Astrocyte (in vitro differentiated cells and primary cell): ENCODE measurements around the gene CYBRD1. TPM values are rescaled to one million over a fixed set of nuclear protein-coding genes. Genes with fewer than 3 reads are reported as not detected.

Source experiments
- DNase-seq: peaks from one replicate; pipeline ENCODE4 v3.0.0-alpha.2; 2010; ENCODE audit warnings: low read depth
- FAIRE-seq: peaks from 2 replicates; lab custom pipeline; 2011; peaks lifted over from hg19 to GRCh38; lab: Jason Lieb, UNC
- H2AFZ ChIP-seq: 2 replicates; pipeline ENCODE4 v1.6.0; 2012; ENCODE audit warnings: low read depth, low read length, inconsistent platforms
- H3K27ac ChIP-seq: 2 replicates; pipeline ENCODE4 v1.5.1; 2011; ENCODE audit warnings: low read depth, low read length, inconsistent platforms
- H3K27me3 ChIP-seq: 2 replicates; pipeline ENCODE4 v1.6.0; 2011; ENCODE audit warnings: low read length, inconsistent platforms; ENCODE audit not compliant: insufficient read depth
- H3K36me3 ChIP-seq: 2 replicates; pipeline ENCODE4 v1.5.1; 2011; ENCODE audit warnings: low read length, inconsistent platforms; ENCODE audit not compliant: insufficient read depth
- H3K4me1 ChIP-seq: 2 replicates; pipeline ENCODE4 v1.5.1; 2011; ENCODE audit warnings: low read length, inconsistent platforms; ENCODE audit not compliant: insufficient read depth
- H3K4me2 ChIP-seq: 2 replicates; pipeline ENCODE4 v1.6.0; 2012; ENCODE audit warnings: low read length, inconsistent platforms
- H3K4me3 ChIP-seq: 2 replicates; pipeline ENCODE4 v1.5.1; 2011; ENCODE audit warnings: low read depth, mild to moderate bottlenecking, low read length, inconsistent platforms; ENCODE audit not compliant: insufficient read depth
- H3K79me2 ChIP-seq: 2 replicates; pipeline ENCODE4 v1.6.0; 2012; ENCODE audit warnings: mild to moderate bottlenecking, low read length, inconsistent platforms; ENCODE audit not compliant: insufficient read depth
- H3K9ac ChIP-seq: 2 replicates; pipeline ENCODE4 v1.6.0; 2012; ENCODE audit warnings: mild to moderate bottlenecking, low read length, inconsistent platforms
- H3K9me3 ChIP-seq: 2 replicates; pipeline ENCODE4 v1.5.1; 2012; ENCODE audit warnings: low read depth, mild to moderate bottlenecking, low read length, inconsistent platforms; ENCODE audit not compliant: insufficient read depth
- H4K20me1 ChIP-seq: 2 replicates; pipeline ENCODE4 v1.6.0; 2012; ENCODE audit warnings: low read length, inconsistent platforms; ENCODE audit not compliant: insufficient read depth
- H3K27ac Mint-ChIP-seq: one replicate; pipeline ENCODE4 v1.8.0; 2021; ENCODE audit warnings: mild to moderate bottlenecking, mixed read lengths; ENCODE audit not compliant: unreplicated experiment
- H3K27me3 Mint-ChIP-seq: one replicate; pipeline ENCODE4 v1.8.0; 2021; ENCODE audit warnings: low read depth, mixed read lengths; ENCODE audit not compliant: unreplicated experiment
- H3K36me3 Mint-ChIP-seq: one replicate; pipeline ENCODE4 v1.8.0; 2021; ENCODE audit warnings: low read depth, mixed read lengths; ENCODE audit not compliant: unreplicated experiment
- H3K4me1 Mint-ChIP-seq: one replicate; pipeline ENCODE4 v1.8.0; 2021; ENCODE audit warnings: low read depth, mixed read lengths; ENCODE audit not compliant: unreplicated experiment
- H3K4me3 Mint-ChIP-seq: one replicate; pipeline ENCODE4 v1.8.0; 2021; ENCODE audit warnings: mild to moderate bottlenecking, moderate library complexity, mixed read lengths; ENCODE audit not compliant: unreplicated experiment
- H3K9me3 Mint-ChIP-seq: one replicate; pipeline ENCODE4 v1.8.0; 2021; ENCODE audit warnings: mild to moderate bottlenecking, mixed read lengths; ENCODE audit not compliant: unreplicated experiment
- CTCF ChIP-seq: IDR thresholded peaks from 2 replicates; pipeline ENCODE4 v1.5.1; 2011; ENCODE audit warnings: low read depth, mild to moderate bottlenecking, inconsistent platforms, low read length, moderate library complexity; ENCODE audit not compliant: insufficient read depth
- EZH2 ChIP-seq: IDR thresholded peaks from 2 replicates; pipeline ENCODE4 v1.6.1; 2012; ENCODE audit warnings: mild to moderate bottlenecking, low read length, inconsistent platforms; ENCODE audit not compliant: insufficient read depth
- total RNA-seq: library from RNA; stranded (reverse); gene quantifications from 2 replicates; pipeline ENCODE4 v1.2.1, GENCODE V29; 2021

CYBRD1 gene
- total RNA-seq, 1 donor from 2014 or later: 26.7 TPM

DNA sequence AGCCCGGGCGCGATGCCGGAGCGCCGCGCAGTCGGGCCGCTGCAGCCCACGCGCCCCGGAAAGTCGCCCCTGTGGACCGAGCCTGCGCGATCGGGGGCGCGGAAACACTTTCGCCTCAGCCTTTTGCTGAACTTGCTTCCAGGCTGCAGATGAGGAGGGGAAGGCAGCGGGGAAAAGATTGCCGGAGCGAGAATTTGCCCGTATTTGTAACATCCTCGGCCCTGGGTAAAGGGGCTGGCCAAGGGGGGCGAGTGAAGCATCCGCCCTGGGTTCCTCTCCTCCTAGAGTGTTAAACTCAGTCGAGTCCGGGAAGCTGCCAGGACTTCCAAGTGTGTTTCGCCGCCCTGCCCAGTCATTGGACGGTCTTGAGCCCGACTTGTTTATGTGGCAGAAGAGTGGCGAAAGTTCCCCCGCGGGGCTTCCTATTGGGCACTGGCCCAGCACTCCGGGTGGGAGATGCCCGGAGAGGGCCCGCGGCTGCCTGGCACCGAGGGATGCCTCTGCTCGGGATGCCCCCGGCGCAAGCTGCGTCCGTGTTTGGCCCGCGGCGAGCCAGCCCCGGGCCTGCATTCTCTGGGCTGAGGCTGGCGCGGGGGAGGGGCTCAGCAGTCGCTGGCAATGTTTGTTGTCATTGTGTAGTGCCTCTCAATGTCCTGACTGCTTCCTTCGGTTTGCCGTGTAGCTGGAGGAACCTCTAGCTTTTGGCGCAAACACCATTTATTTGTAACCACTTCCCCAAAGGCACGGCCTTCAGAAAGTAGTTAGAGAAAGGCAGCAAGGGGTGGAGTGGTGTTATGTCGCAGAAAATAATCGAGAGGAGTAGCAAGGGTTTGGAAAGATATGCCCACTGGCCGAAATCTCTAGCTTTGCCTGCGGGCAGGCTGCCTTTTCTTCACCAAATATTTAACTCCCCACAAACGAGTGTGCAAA, 1.1 kb downstream of the CYBRD1 start:
- Histone ChIP-seq H2AFZ (peak overlapping the region; percentile 95), H3K79me2 (peaks cover 34% of the 10 kb centered on the region), H3K9ac (peak overlapping the region; percentile 90), H3K36me3 (no peaks in the 10 kb centered on the region), H3K27ac (peak overlapping the region; percentile 73), H3K9me3 (no peaks in the 10 kb centered on the region), H3K4me3 (peak overlapping the region; percentile 93), H3K4me2 (peak overlapping the region; percentile 93), H3K4me1 (peaks cover 15% of the 10 kb centered on the region), H3K27me3 (peaks cover 3% of the 10 kb centered on the region), H4K20me1 (peaks cover 9% of the 10 kb centered on the region)
- H3K9me3 Mint-ChIP-seq: no peaks in the 10 kb centered on the region
- peak overlapping the region; percentile 92 for H3K4me3 Mint-ChIP-seq
- peaks cover 3% of the 10 kb centered on the region for H3K4me1 Mint-ChIP-seq
- H3K27me3 Mint-ChIP-seq: peaks cover 8% of the 10 kb centered on the region
- FAIRE-seq: no peak
- H3K36me3 Mint-ChIP-seq: no peaks in the 10 kb centered on the region
- no peak for TF ChIP-seq EZH2
- TF ChIP-seq CTCF: no peak
- H3K27ac Mint-ChIP-seq: peak overlapping the region; percentile 89
- peak; percentile 77 for DNase-seq

GRCh38 chr2:171524018-171524401, 1.7 kb downstream of the CYBRD1 start:
- H2AFZ ChIP-seq: peak overlapping the region; percentile 95
- Mint-ChIP-seq H3K27me3 (peaks cover 8% of the 10 kb centered on the region), H3K27ac (peak overlapping the region; percentile 89), H3K4me1 (peaks cover 3% of the 10 kb centered on the region), H3K4me3 (peak overlapping the region; percentile 92), H3K36me3 (no peaks in the 10 kb centered on the region), H3K9me3 (no peaks in the 10 kb centered on the region)
- H3K9me3 ChIP-seq: no peaks in the 10 kb centered on the region
- peaks cover 39% of the 10 kb centered on the region for H3K79me2 ChIP-seq
- DNase-seq (peak; percentile 50), FAIRE-seq (no peak)
- H3K27ac ChIP-seq: peak overlapping the region; percentile 73
- H3K27me3 ChIP-seq: peaks cover 3% of the 10 kb centered on the region
- peak overlapping the region; percentile 90 for H3K9ac ChIP-seq
- peaks cover 9% of the 10 kb centered on the region for H4K20me1 ChIP-seq
- H3K4me1 ChIP-seq: peaks cover 15% of the 10 kb centered on the region
- no peaks in the 10 kb centered on the region for H3K36me3 ChIP-seq
- TF ChIP-seq CTCF (no peak), EZH2 (no peak)
- peak overlapping the region; percentile 93 for H3K4me3 ChIP-seq
- peak overlapping the region; percentile 93 for H3K4me2 ChIP-seq

DNA sequence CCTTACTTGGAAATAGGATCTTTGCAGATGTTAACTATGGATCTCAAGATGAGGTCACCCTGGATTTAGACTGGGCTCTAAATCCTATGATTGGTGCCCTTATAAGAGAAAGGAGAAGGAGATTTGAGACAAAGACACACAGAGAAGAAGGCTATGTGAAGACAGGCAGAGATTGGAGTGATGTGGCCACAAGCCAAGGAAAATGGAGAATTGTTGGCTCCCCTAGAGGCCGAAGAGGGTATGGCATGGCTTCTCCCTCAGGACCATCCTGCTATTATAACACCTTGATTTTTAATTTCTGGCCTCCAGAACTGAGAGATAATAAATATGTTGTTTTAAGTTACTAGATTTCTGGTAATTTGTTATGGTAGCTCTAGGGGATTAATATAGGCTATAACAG, 7.6 kb downstream of the CYBRD1 start:
- Mint-ChIP-seq H3K4me1 (peaks cover 15% of the 10 kb centered on the region), H3K9me3 (no peaks in the 10 kb centered on the region), H3K36me3 (no peaks in the 10 kb centered on the region), H3K27ac (no peak overlapping the region), H3K4me3 (no peak overlapping the region), H3K27me3 (no peaks in the 10 kb centered on the region)
- DNase-seq: no peak
- H3K4me2 ChIP-seq: no peak overlapping the region
- no peak overlapping the region for H3K4me3 ChIP-seq
- H3K9me3 ChIP-seq: no peaks in the 10 kb centered on the region
- no peak for FAIRE-seq
- no peaks in the 10 kb centered on the region for H3K36me3 ChIP-seq
- peaks cover 48% of the 10 kb centered on the region for H3K79me2 ChIP-seq
- peaks cover 19% of the 10 kb centered on the region for H3K4me1 ChIP-seq
- H3K9ac ChIP-seq: no peak overlapping the region
- H2AFZ ChIP-seq: no peak overlapping the region
- TF ChIP-seq CTCF: peak; percentile 57
- TF ChIP-seq EZH2: no peak
- H3K27ac ChIP-seq: no peak overlapping the region
- H3K27me3 ChIP-seq: no peaks in the 10 kb centered on the region
- peaks cover 9% of the 10 kb centered on the region for H4K20me1 ChIP-seq
